ENCODE results near the gene TMEM45B. TPM values are rescaled to one million over a fixed set of nuclear protein-coding genes. Genes with fewer than 3 reads are reported as not detected.
A peak's percentile ranks its signal among the peaks of the same experiment; 100 is the strongest.
"Not testable (repeated sequence)": the region's sequence is repeated elsewhere in the genome, so short reads cannot be mapped to it uniquely, and the experiment has no call there.

The TMEM45B gene
- total RNA-seq, 4 donors from 2014 or later: 30.1 to 127 (median 92.9) TPM

GRCh38 chr11:129840236-129840635, 24.6 kb downstream of the TMEM45B start:
- no peaks in the 10 kb centered on the region for H3K36me3 ChIP-seq
- no peak overlapping the region for H3K4me3 ChIP-seq
- no peaks in the 10 kb centered on the region for H3K27me3 ChIP-seq
- no peak for TF ChIP-seq POLR2A (IDR thresholded peaks at IDR 0.05)
- no peak for TF ChIP-seq CTCF (IDR thresholded peaks at IDR 0.05)
- peak overlapping the region in 3 of 4 donors; percentile 49 to 63 (median 58) for H3K27ac ChIP-seq
- DNase-seq: no peak
- 21 to 27% methylated on average over 4 of the region's 4 CpGs for WGBS, 2 donors
- H3K4me1 ChIP-seq: peaks cover 0 to 28% (median 0%) of the 10 kb centered on the region in 3 donors
- intact Hi-C loops (cut with DNase I): no loop called here
- no peaks in the 10 kb centered on the region for H3K9me3 ChIP-seq

GRCh38 chr11:129842138-129842537, 26.5 kb downstream of the TMEM45B start:
- intact Hi-C loops (cut with DNase I): no loop called here
- Histone ChIP-seq H3K36me3 (no peaks in the 10 kb centered on the region), H3K27me3 (no peaks in the 10 kb centered on the region), H3K27ac (no peak overlapping the region), H3K4me3 (no peak overlapping the region), H3K4me1 (peaks cover 0 to 29% (median 3%) of the 10 kb centered on the region in 3 donors), H3K9me3 (no peaks in the 10 kb centered on the region)
- WGBS, 2 donors: 85 to 95% methylated on average over 2 of the region's 2 CpGs
- DNase-seq: no peak
- TF ChIP-seq POLR2A (IDR thresholded peaks at IDR 0.05) (no peak), CTCF (IDR thresholded peaks at IDR 0.05) (no peak)

- H3K4me3 ChIP-seq: no peak overlapping the region
- peaks cover 0 to 12% (median 3%) of the 10 kb centered on the region in 3 donors for H3K4me1 ChIP-seq
- intact Hi-C loops (cut with DNase I): no loop called here
- H3K9me3 ChIP-seq: no peaks in the 10 kb centered on the region
- no peaks in the 10 kb centered on the region for H3K36me3 ChIP-seq
- peak overlapping the region; percentile 38 to 83 (median 72) for H3K27ac ChIP-seq
- no peaks in the 10 kb centered on the region for H3K27me3 ChIP-seq
- DNase-seq: no peak
- TF ChIP-seq POLR2A (IDR thresholded peaks at IDR 0.05) (no peak), CTCF (IDR thresholded peaks at IDR 0.05) (no peak)
- WGBS, 2 donors: 47 to 48% methylated on average over 6 of the region's 6 CpGs
Measured at GRCh38 chr11:129846508-129847335, 31.1 kb downstream of the TMEM45B start.

GRCh38 chr11:129847361-129847760, 31.7 kb downstream of the TMEM45B start:
- H3K36me3 ChIP-seq; H3K27me3 ChIP-seq; DNase-seq; H3K9me3 ChIP-seq; H3K4me3 ChIP-seq; intact Hi-C loops (cut with DNase I): not testable (repeated sequence)
- H3K27ac ChIP-seq: peak overlapping the region in 3 of 4 donors; percentile 69 to 83 (median 75)
- 100% methylated on average over 1 of the region's 3 CpGs; no CpG with 5 or more reads in 1 of the 2 donors for WGBS, 2 donors
- peaks cover 0 to 12% (median 3%) of the 10 kb centered on the region in 3 donors for H3K4me1 ChIP-seq

GRCh38 chr11:129849447-129850130, 33.9 kb downstream of the TMEM45B start:
- Histone ChIP-seq H3K36me3 (no peaks in the 10 kb centered on the region), H3K4me1 (peaks cover 12 to 30% (median 15%) of the 10 kb centered on the region in 3 donors), H3K27ac (no peak overlapping the region), H3K27me3 (no peaks in the 10 kb centered on the region), H3K9me3 (no peaks in the 10 kb centered on the region), H3K4me3 (no peak overlapping the region)
- DNase-seq: no peak
- WGBS, 2 donors: 87 to 88% methylated on average over 10 of the region's 15 CpGs
- TF ChIP-seq POLR2A (IDR thresholded peaks at IDR 0.05) (no peak), CTCF (IDR thresholded peaks at IDR 0.05) (no peak)
- intact Hi-C loops (cut with DNase I): loop anchor here (10.0 kb wide), 1 partner anchor 65 kb away; no protein-coding TSS in a partner anchor

Data from esophagus squamous epithelium (tissue), 5 donors.